Measurements from ENCODE around the gene PDGFA. TPM values are rescaled to one million over a fixed set of nuclear protein-coding genes. Genes with fewer than 3 reads are reported as not detected.

Gene PDGFA
- total RNA-seq, 2 experiments from 2014 or later: 7.7 TPM

DNA sequence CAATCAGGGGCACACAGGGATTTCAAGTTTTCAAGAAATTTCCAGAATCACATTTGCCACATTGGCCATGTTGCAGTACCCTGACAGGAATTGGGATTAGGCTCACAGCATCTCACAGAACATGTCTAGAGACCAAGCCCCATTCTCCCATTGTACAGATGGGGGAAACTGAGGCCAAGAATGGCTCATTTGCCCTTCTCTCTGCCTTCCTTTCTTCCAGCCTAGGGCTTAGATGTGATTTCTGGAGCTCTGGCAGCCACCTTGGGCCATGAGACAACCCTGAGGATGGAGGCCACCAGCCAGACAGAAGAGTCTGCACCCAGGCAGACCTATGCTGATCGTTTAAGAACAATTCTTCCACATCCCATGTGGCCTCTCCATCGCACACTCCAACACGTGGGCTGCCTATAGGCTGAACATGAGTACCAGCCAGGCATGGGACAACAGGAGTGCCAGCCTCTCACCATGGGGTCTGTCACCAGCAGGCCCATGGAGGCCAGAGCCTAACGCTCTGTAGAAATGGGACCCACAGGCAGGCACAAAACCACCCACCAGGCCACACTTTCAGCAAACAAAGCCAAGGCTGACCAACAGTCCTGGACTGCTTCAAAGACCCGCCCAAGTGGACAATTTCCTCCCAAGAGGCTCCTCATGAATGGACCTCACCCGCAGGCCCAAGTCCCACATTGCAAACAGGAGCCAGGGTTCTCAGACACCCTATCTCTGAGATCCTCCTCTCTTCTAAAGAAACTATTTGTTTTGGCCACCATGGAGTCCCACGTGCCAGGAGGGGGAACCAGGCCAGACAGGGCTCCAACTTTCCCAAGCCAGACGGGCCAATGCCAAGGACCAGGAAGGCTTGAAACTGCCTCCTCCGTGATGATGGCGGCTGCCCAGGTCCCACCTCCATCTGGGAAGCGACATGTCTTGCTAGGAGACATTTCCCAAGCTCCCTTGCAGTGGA lies 20.7 kb downstream of the PDGFA start:
- intact Hi-C loops (cut with micrococcal nuclease): no loop called here
- Mint-ChIP-seq H3K36me3 (ENCODE audit: low read depth) (no peaks in the 10 kb centered on the region), H3K27me3 (ENCODE audit: low read depth) (no peaks in the 10 kb centered on the region), H3K27ac (no peak overlapping the region), H3K9me3 (no peaks in the 10 kb centered on the region), H3K4me3 (no peak overlapping the region), H3K4me1 (ENCODE audit: low read depth) (peaks cover 7% of the 10 kb centered on the region)
- no peak for DNase-seq
- CTCF ChIA-PET: interaction anchor here (0.6 kb wide), 1 partner anchor 235 kb away, joined by 3 read pairs; no protein-coding TSS in a partner anchor

DNA sequence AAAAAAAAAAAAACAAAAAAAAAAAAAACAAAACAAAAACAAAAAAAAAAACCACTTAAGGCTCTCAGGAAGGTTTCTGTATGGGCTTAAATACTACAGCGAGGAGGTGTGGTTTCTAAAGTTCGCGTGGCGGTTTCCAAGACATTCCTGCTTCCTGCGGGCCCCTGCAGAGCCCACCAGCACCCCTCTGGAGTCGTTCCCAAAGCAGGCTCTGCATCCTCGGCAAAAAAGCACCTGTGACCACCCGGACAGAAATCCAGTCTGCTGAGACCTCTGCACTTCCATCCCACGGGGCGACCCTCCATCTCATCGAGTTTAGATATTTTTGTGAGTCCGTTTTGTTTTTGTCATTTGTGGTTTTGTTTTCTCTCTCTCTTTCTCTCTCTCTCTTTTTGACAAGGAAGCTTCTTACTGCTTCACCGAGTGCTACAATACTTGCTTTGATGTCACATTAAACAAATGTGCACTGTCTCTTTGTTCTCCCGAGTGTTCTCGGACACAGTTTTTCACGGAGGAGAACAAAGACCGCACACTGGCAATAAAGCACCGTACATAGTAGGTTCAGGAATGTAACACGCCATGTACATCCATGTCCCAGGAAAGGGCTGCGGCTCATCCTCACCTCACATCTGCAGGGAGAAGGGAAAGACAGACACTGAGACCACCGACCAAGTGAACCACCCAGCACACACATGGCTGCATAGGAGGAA lies 21.5 kb downstream of the PDGFA start:
- H3K4me1 Mint-ChIP-seq (ENCODE audit: low read depth): peaks cover 7% of the 10 kb centered on the region
- CTCF ChIA-PET: interaction anchor here (0.6 to 0.7 kb wide), 2 partner anchors 165 to 234 kb away, joined by 3 to 4 read pairs; no protein-coding TSS in a partner anchor
- H3K27ac Mint-ChIP-seq: no peak overlapping the region
- H3K4me3 Mint-ChIP-seq: no peak overlapping the region
- H3K36me3 Mint-ChIP-seq (ENCODE audit: low read depth): no peaks in the 10 kb centered on the region
- H3K9me3 Mint-ChIP-seq: no peaks in the 10 kb centered on the region
- DNase-seq: no peak
- intact Hi-C loops (cut with micrococcal nuclease): no loop called here
- no peaks in the 10 kb centered on the region for H3K27me3 Mint-ChIP-seq (ENCODE audit: low read depth)

DNA sequence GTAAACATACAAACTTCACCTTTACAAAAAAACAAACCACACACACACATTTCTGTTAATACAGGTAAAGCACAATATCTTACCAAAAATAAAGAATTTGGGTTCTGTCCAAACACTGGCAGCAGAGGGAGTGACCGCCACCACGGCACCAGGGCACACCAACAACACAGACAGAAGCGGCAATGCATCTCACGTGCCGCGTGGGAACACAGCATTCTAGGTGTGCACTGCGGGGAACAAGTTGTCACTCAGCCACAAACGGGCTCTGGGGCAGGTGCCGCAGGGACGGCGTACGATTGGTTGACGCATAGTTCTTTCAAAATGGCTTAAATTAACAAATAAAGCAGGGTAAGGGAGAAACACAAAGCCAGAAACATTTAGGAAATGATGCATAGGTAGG lies 22.3 kb downstream of the PDGFA start:
- Mint-ChIP-seq H3K9me3 (no peaks in the 10 kb centered on the region), H3K4me1 (ENCODE audit: low read depth) (peaks cover 7% of the 10 kb centered on the region), H3K36me3 (ENCODE audit: low read depth) (no peaks in the 10 kb centered on the region), H3K27ac (no peak overlapping the region), H3K4me3 (no peak overlapping the region), H3K27me3 (ENCODE audit: low read depth) (no peaks in the 10 kb centered on the region)
- CTCF ChIA-PET: interaction anchor here (0.7 kb wide), 1 partner anchor 164 kb away, joined by 4 read pairs; no protein-coding TSS in a partner anchor
- DNase-seq: no peak
- intact Hi-C loops (cut with micrococcal nuclease): no loop called here

DNA sequence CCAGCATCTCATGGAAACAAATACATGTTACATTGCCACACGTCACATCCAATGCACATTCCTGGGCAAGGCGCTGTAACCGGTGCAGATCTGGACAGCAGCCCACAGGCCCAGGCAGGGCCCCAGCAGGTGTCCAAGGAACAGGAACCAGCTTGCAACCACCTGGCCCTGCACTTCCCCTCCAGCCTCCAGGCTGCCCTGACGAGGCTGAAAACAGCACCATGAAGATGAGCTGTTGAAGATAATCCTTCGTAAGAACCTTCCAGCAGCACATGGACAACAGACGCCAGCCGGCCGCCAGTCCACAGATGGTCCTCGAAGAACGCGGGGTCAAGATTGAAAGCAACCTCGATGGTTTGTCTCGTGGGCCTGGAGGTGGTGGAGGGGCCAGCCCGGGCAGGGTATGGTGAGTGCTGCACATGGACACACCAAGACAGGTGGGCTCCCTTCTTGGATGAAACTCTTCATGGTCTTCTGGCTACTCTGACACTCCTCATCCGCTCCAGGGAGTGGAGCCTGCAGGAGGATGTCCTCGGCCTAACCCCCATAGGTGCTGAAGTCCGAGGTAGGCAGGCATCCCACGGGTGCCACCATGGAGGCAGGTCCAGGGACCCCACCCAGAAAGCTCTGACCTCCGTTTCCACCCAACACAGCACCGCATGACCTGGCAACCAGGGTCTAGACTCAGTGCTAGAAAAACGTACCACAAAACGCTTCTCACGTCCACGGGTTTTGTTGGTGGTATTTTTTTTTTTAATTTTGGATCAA lies 22.9 kb downstream of the PDGFA start:
- no peaks in the 10 kb centered on the region for H3K9me3 Mint-ChIP-seq
- no peak for DNase-seq
- no peak overlapping the region for H3K27ac Mint-ChIP-seq
- H3K4me1 Mint-ChIP-seq (ENCODE audit: low read depth): peaks cover 7% of the 10 kb centered on the region
- H3K36me3 Mint-ChIP-seq (ENCODE audit: low read depth): no peaks in the 10 kb centered on the region
- CTCF ChIA-PET: no interaction called here
- H3K4me3 Mint-ChIP-seq: no peak overlapping the region
- intact Hi-C loops (cut with micrococcal nuclease): no loop called here
- H3K27me3 Mint-ChIP-seq (ENCODE audit: low read depth): no peaks in the 10 kb centered on the region

DNA sequence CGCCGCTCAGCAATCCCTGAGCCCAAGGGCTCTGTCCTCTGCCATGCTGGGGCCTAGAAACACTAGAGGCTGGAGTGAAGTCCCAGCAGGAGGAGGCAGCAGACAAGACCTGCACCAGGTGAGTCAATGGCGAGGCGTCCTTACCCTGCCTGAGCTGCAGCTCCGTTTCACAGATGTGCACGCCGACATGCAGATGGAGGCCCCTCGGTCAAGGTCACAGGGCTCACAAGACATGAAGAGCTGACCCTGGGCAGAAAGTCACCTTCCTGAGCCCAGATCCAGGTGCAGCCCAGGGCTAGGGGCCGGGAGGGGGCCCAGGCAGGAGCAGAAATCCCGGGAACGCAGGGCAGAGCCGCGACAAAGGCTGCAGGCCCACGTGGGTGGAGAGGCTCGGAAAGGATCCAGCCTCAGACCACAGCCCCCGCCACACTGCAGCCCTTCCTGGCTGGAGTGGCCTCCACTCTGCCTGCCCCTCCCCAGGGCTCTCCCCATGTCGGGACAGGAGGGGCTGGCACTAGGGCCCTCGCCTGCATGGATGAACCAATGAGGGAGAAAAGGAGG lies 23.8 kb downstream of the PDGFA start:
- no peak overlapping the region for H3K4me3 Mint-ChIP-seq
- DNase-seq: no peak
- H3K27ac Mint-ChIP-seq: no peak overlapping the region
- H3K27me3 Mint-ChIP-seq (ENCODE audit: low read depth): no peaks in the 10 kb centered on the region
- CTCF ChIA-PET: no interaction called here
- intact Hi-C loops (cut with micrococcal nuclease): no loop called here
- peaks cover 7% of the 10 kb centered on the region for H3K4me1 Mint-ChIP-seq (ENCODE audit: low read depth)
- no peaks in the 10 kb centered on the region for H3K9me3 Mint-ChIP-seq
- no peaks in the 10 kb centered on the region for H3K36me3 Mint-ChIP-seq (ENCODE audit: low read depth)

DNA sequence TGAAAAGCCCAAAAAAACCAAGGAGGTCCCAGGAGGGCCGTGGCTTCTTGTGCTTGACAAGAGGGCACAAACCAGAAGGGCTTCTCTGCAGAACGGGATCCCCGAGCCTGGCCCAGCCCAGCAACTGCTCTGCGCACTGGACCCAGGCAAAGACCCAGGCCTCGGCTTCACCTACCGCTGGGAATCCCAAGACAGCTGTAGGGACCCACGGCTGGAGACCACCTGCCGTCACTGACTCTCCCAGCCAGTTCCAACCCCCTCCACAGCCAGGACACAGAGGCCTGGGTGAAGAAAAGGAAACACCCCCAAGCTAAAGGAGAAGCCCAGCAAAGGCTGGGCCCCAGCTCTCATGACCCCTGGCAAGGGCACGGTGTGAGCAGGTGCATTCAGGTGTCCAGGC lies 24.3 kb downstream of the PDGFA start:
- Mint-ChIP-seq H3K9me3 (no peaks in the 10 kb centered on the region), H3K4me3 (no peak overlapping the region), H3K27me3 (ENCODE audit: low read depth) (no peaks in the 10 kb centered on the region), H3K27ac (no peak overlapping the region), H3K36me3 (ENCODE audit: low read depth) (no peaks in the 10 kb centered on the region), H3K4me1 (ENCODE audit: low read depth) (peaks cover 7% of the 10 kb centered on the region)
- DNase-seq: no peak
- CTCF ChIA-PET: no interaction called here
- intact Hi-C loops (cut with micrococcal nuclease): no loop called here

DNA sequence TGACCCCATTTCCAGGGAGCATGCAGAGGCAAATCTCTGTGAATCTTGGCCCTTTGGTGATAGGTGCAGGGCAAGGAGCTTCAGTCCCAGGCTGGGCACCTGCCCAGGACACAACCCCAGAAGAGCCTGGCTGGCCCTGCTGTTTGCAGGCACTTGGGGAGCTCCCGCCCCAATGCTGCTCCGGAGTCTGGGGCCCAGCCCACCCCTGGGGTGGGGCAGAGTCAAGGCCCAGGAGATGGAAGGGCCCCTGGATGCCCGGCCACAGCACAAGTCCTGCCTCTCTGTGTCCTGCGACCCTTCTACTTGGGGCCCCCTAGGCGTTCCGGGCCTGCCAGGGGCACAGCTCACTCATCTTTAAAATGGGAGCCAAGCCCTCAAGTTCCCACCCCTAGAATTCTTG lies 24.7 kb downstream of the PDGFA start:
- peaks cover 7% of the 10 kb centered on the region for H3K4me1 Mint-ChIP-seq (ENCODE audit: low read depth)
- H3K36me3 Mint-ChIP-seq (ENCODE audit: low read depth): no peaks in the 10 kb centered on the region
- H3K4me3 Mint-ChIP-seq: no peak overlapping the region
- no peak for DNase-seq
- no peak overlapping the region for H3K27ac Mint-ChIP-seq
- intact Hi-C loops (cut with micrococcal nuclease): no loop called here
- H3K9me3 Mint-ChIP-seq: no peaks in the 10 kb centered on the region
- no peaks in the 10 kb centered on the region for H3K27me3 Mint-ChIP-seq (ENCODE audit: low read depth)
- CTCF ChIA-PET: no interaction called here

DNA sequence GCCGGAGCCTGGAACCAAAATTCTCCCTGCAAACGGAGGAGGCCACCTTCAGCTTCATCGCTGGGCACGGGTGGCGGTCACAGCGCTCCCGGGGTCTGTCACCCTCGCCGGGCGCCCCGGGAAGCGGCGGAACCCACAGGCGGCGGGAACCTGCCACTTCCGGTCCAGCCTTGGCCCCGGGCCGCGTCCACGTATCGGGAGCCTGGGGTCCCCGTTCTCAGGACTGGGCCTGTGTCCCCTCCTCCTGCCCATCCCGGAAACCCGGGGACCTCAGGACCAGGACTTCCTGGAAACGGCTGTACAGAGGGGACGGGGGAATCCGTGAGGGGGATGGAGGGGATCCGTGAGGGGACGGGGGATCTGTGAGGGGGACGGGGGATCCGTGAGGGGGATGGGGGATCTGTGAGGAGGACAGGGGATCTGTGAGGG lies 25.4 kb downstream of the PDGFA start:
- no peak for DNase-seq
- H3K4me3 Mint-ChIP-seq: no peak overlapping the region
- no peaks in the 10 kb centered on the region for H3K36me3 Mint-ChIP-seq (ENCODE audit: low read depth)
- peaks cover 7% of the 10 kb centered on the region for H3K4me1 Mint-ChIP-seq (ENCODE audit: low read depth)
- no peaks in the 10 kb centered on the region for H3K9me3 Mint-ChIP-seq
- CTCF ChIA-PET: no interaction called here
- H3K27ac Mint-ChIP-seq: no peak overlapping the region
- intact Hi-C loops (cut with micrococcal nuclease): no loop called here
- no peaks in the 10 kb centered on the region for H3K27me3 Mint-ChIP-seq (ENCODE audit: low read depth)

DNA sequence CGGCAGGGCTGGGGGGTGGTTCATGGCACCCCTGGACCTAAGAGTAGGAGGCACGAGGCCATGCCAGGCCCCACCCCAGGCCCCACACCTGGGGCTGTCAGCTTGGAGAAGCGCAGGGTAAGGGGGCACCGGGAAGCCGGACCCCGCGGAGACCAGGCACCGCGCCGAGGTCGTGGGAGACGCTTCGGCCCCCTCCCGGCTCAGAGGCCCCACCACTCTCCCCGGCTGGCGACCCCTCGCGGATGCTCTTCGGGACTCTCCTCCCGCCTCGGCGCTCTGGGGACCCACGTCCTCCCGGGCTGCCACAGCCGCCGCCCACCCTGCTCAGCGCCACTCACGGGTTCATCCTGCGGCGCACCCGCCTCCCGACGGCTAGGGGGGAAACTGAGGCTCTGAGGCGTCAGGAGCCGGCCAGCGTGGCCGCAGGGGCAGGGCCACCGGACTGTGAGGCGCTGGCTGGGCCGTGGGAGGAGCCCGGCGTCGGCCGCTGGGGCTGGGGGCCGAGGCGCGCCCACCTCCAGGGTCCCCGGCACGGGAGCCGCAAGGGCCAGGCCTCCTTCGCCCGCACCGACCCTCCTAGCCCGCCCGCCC lies 25.9 kb downstream of the PDGFA start:
- no peaks in the 10 kb centered on the region for H3K27me3 Mint-ChIP-seq (ENCODE audit: low read depth)
- no peak overlapping the region for H3K27ac Mint-ChIP-seq
- DNase-seq: no peak
- peaks cover 7% of the 10 kb centered on the region for H3K4me1 Mint-ChIP-seq (ENCODE audit: low read depth)
- CTCF ChIA-PET: no interaction called here
- intact Hi-C loops (cut with micrococcal nuclease): no loop called here
- H3K9me3 Mint-ChIP-seq: no peaks in the 10 kb centered on the region
- H3K36me3 Mint-ChIP-seq (ENCODE audit: low read depth): no peaks in the 10 kb centered on the region
- H3K4me3 Mint-ChIP-seq: no peak overlapping the region

DNA sequence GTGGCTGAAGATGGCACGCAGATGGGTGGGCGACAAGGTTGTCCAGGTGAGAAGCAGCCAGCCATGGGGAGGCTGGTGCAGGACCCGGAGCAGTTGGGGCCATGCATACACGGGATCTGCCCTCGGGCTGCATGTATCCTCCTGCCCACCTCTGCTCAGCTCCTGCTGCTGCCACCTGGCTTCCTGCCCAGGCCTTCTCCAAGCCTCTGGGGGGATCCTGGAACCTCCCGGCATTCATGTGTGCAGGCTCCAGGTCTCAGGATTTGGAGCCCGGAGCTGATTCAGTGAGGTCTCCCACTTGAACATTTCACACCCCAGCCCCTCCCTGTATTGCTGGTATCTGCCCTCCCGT lies 27.0 kb downstream of the PDGFA start:
- Mint-ChIP-seq H3K27ac (no peak overlapping the region), H3K36me3 (ENCODE audit: low read depth) (no peaks in the 10 kb centered on the region)
- intact Hi-C loops (cut with micrococcal nuclease): no loop called here

DNA sequence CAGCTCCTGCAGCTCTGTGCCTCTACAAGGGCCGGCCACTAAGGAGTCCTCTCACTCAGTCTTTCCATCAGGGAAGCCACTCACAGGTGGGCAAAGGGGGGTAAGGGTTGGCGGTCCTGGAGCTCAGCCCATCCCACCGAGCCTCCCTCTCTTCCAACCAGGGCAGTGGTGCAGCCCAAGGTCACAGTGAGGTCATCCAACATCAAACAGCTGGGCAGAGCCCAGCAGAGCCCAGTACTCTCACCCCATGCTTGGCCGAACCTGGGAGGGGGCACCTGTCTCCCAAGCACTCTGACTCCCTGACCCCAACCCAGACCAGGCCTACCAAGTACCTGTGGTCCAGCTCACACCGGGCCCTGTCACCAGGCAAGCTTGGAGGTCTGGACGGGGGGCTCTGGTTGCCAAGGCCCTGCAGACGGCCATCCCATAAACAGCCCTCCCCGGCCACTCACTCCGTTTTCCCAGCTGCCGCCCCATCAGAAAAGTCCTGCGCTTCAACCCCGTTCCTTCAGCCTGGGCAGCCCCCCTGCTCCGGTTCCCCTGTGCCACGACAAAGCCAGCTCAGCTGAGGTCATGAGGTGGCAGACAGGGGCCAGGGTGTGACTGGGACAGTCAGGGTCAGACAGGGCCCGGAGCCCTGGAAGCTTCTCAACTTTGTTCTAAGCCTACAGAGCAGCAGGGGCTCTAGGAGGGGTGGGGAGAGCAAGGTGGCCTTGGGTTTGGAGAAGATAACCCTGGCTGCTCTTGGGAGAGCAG lies 27.5 kb downstream of the PDGFA start:
- DNase-seq: no peak
- Mint-ChIP-seq H3K4me3 (no peak overlapping the region), H3K27me3 (ENCODE audit: low read depth) (no peaks in the 10 kb centered on the region), H3K36me3 (ENCODE audit: low read depth) (no peaks in the 10 kb centered on the region), H3K27ac (no peak overlapping the region), H3K4me1 (ENCODE audit: low read depth) (no peaks in the 10 kb centered on the region), H3K9me3 (no peaks in the 10 kb centered on the region)
- intact Hi-C loops (cut with micrococcal nuclease): no loop called here
- CTCF ChIA-PET: no interaction called here

More for the DNA sequence above, 27.0 kb downstream of the PDGFA start:
- Mint-ChIP-seq H3K9me3 (no peaks in the 10 kb centered on the region), H3K4me1 (ENCODE audit: low read depth) (peaks cover 2% of the 10 kb centered on the region), H3K4me3 (no peak overlapping the region), H3K27me3 (ENCODE audit: low read depth) (no peaks in the 10 kb centered on the region)
- DNase-seq: no peak
- CTCF ChIA-PET: no interaction called here
